ENCODE data around the gene DPH3. TPM values are rescaled to one million over a fixed set of nuclear protein-coding genes. Genes with fewer than 3 reads are reported as not detected.

The DPH3 gene
- total and polyA plus RNA-seq, 2 of the 8 experiments (the other 6 are each of a cell fraction or from before 2014, with no cell fraction given), result 9.8 to 40.1 TPM

GRCh38 chr3:16240229-16241023, 24.3 kb downstream of the DPH3 start:
- Histone ChIP-seq H2AFZ (ENCODE audit: low read length) (no peak overlapping the region), H3K4me2 (ENCODE audit: insufficient read depth in 1 of 2, low read depth in 2 of 2, low read length in 2 of 2) (no peak overlapping the region), H3K4me3 (ENCODE audit: extremely low read depth in 1 of 4, insufficient read depth in 2 of 4, low read depth in 3 of 4, low read length in 4 of 4) (no peak overlapping the region), H2AK5ac (ENCODE audit: low read depth, low read length) (no peak overlapping the region), H2BK5ac (ENCODE audit: low read depth, low read length) (no peak overlapping the region), H3K23ac (ENCODE audit: insufficient read length) (no peak overlapping the region), H3K14ac (ENCODE audit: insufficient read length) (no peak overlapping the region), H3K23me2 (ENCODE audit: low read depth, low read length) (no peaks in the 10 kb centered on the region), H3K4ac (replicated peaks; ENCODE audit: insufficient read length, low read depth, low read length) (no peak overlapping the region), H3K27me3 (replicated peaks in 1 of 4; ENCODE audit: control insufficient read depth in 3 of 4, extremely low read depth in 1 of 4, insufficient read depth in 3 of 4, low read length in 3 of 4) (no peaks in the 10 kb centered on the region), H3K4me1 (replicated peaks in 1 of 4; ENCODE audit: control insufficient read depth in 3 of 4, insufficient read depth in 4 of 4, low read length in 3 of 4) (no peaks in the 10 kb centered on the region), H3K18ac (ENCODE audit: extremely low read depth, low read length) (no peak overlapping the region), H3K56ac (replicated peaks; ENCODE audit: insufficient read length, low read depth, low read length) (no peak overlapping the region), H3K79me1 (ENCODE audit: low read depth, low read length) (no peaks in the 10 kb centered on the region), H3K9me3 (ENCODE audit: insufficient read depth in 2 of 2, low read depth in 1 of 2, low read length in 1 of 2) (no peaks in the 10 kb centered on the region), H4K5ac (ENCODE audit: insufficient read length, low read depth, low read length) (no peak overlapping the region), H3K36me3 (ENCODE audit: control insufficient read depth in 2 of 4, insufficient read depth in 4 of 4, low read length in 3 of 4) (no peaks in the 10 kb centered on the region), H4K91ac (replicated peaks; ENCODE audit: insufficient read length, low read length) (no peak overlapping the region), H3K9ac (replicated peaks in 1 of 4; ENCODE audit: extremely low read depth in 1 of 4, low read depth in 3 of 4, low read length in 3 of 4) (no peak overlapping the region), H2BK20ac (ENCODE audit: low read length) (no peak overlapping the region), H2BK12ac (ENCODE audit: low read depth, low read length) (no peak overlapping the region), H4K20me1 (replicated peaks in 1 of 2; ENCODE audit: control insufficient read depth in 1 of 2, insufficient read depth in 2 of 2, low read length in 2 of 2) (no peaks in the 10 kb centered on the region), H2BK15ac (ENCODE audit: low read length) (no peak overlapping the region), H2BK120ac (replicated peaks; ENCODE audit: low read depth, low read length) (no peak overlapping the region), H4K8ac (ENCODE audit: extremely low read depth, insufficient read depth, low read length) (no peak overlapping the region), H3K79me2 (ENCODE audit: control insufficient read depth in 1 of 2, insufficient read depth in 2 of 2, low read length in 2 of 2) (no peaks in the 10 kb centered on the region), H3K27ac (ENCODE audit: low read depth, low read length) (no peak overlapping the region)
- ChIA-PET CTCF (ENCODE audit: partially characterized antibody) (interaction anchor here (1.1 to 1.6 kb wide), 2 partner anchors 27 to 192 kb away, joined by 3 to 5 read pairs; no protein-coding TSS in a partner anchor), POLR2A (ENCODE audit: partially characterized antibody) (no interaction called here)
- FAIRE-seq, result no peak
- WGBS, 2 experiments (ENCODE audit: extremely low coverage in 1 of 2, insufficient coverage in 1 of 2, insufficient read length in 1 of 2, insufficient replicate concordance in 2 of 2, low coverage in 1 of 2, low lambda C conversion rate in 2 of 2, missing lambda C conversion rate in 1 of 2), result 80% methylated on average over 6 of the region's 6 CpGs; no CpG with 5 or more reads in 1 of the 2 experiments
- TF ChIP-seq HDAC2 (IDR thresholded peaks at IDR 0.05; ENCODE audit: borderline replicate concordance in 1 of 2, low read depth in 2 of 2, low read length in 2 of 2), result no peak
- no peak for DNase-seq (ENCODE audit: low read depth in 1 of 2, low spot score in 2 of 2)
